Muscle layer of colon (tissue), 2 donors: ENCODE data around the gene EVL.

Experiments
- H3K27ac ChIP-seq: one replicate; pipeline ENCODE4 v1.7.0; 2013; ENCODE audit warnings: low read depth, mild to moderate bottlenecking, low read length, moderate library complexity
- H3K27me3 ChIP-seq, 2 donors: one replicate each; pipeline ENCODE4 v1.7.0; 2013; ENCODE audit warnings: low read length in 2 of 2, mild to moderate bottlenecking in 2 of 2; ENCODE audit not compliant: insufficient read depth in 2 of 2, control insufficient read depth in 1 of 2
- H3K36me3 ChIP-seq: one replicate; pipeline ENCODE4 v1.7.0; 2013; ENCODE audit warnings: mild to moderate bottlenecking, low read length; ENCODE audit not compliant: insufficient read depth
- H3K4me1 ChIP-seq: one replicate; pipeline ENCODE4 v1.7.0; 2013; ENCODE audit warnings: mild to moderate bottlenecking, low read length; ENCODE audit not compliant: insufficient read depth
- H3K4me3 ChIP-seq, 2 donors: one replicate each; pipeline ENCODE4 v1.7.0; 2013; ENCODE audit warnings: low read length in 2 of 2, low read depth in 1 of 2, mild to moderate bottlenecking in 1 of 2, moderate library complexity in 1 of 2
- H3K9ac ChIP-seq: one replicate; pipeline ENCODE4 v1.7.0; 2013; ENCODE audit warnings: low read length
- H3K9me3 ChIP-seq: one replicate; pipeline ENCODE4 v1.7.0; 2013; ENCODE audit warnings: mild to moderate bottlenecking, low read length
- donor health status: abdominal sarcoma.
- donor health status: Adenocarcinoma of cecum.

The EVL gene

GRCh38 chr14:100077441-100077840 is 12.2 kb downstream of the EVL start:
- Histone ChIP-seq H3K36me3 (no peaks in the 10 kb centered on the region), H3K27me3 (no peaks in the 10 kb centered on the region), H3K9ac (no peak overlapping the region), H3K4me1 (no peaks in the 10 kb centered on the region), H3K27ac (no peak overlapping the region), H3K9me3 (no peaks in the 10 kb centered on the region), H3K4me3 (no peak overlapping the region)

GRCh38 chr14:100078216-100078803 is 13.1 kb downstream of the EVL start:
- Histone ChIP-seq H3K27ac (no peak overlapping the region), H3K36me3 (no peaks in the 10 kb centered on the region), H3K9me3 (no peaks in the 10 kb centered on the region), H3K27me3 (no peaks in the 10 kb centered on the region), H3K4me1 (peaks cover 5% of the 10 kb centered on the region), H3K9ac (no peak overlapping the region), H3K4me3 (no peak overlapping the region)

GRCh38 chr14:100078997-100079725 is 13.9 kb downstream of the EVL start:
- Histone ChIP-seq H3K36me3 (no peaks in the 10 kb centered on the region), H3K4me1 (peaks cover 5% of the 10 kb centered on the region), H3K9me3 (no peaks in the 10 kb centered on the region), H3K27ac (no peak overlapping the region), H3K27me3 (no peaks in the 10 kb centered on the region), H3K9ac (no peak overlapping the region), H3K4me3 (no peak overlapping the region)

- no peak overlapping the region for H3K27ac ChIP-seq
- no peak overlapping the region for H3K4me3 ChIP-seq
These were observed 14.4 kb downstream of the EVL start for GRCh38 chr14:100079726-100080005.

GRCh38 chr14:100080206-100080605 is 15.0 kb downstream of the EVL start:
- no peaks in the 10 kb centered on the region for H3K9me3 ChIP-seq
- peaks cover 5% of the 10 kb centered on the region for H3K4me1 ChIP-seq
- no peaks in the 10 kb centered on the region for H3K36me3 ChIP-seq
- H3K9ac ChIP-seq: no peak overlapping the region
- H3K27ac ChIP-seq: no peak overlapping the region
- H3K27me3 ChIP-seq: no peaks in the 10 kb centered on the region
- H3K4me3 ChIP-seq: no peak overlapping the region

More at GRCh38 chr14:100079726-100080005, 14.4 kb downstream of the EVL start:
- Histone ChIP-seq H3K9ac (no peak overlapping the region), H3K9me3 (no peaks in the 10 kb centered on the region), H3K4me1 (peaks cover 5% of the 10 kb centered on the region), H3K36me3 (no peaks in the 10 kb centered on the region), H3K27me3 (no peaks in the 10 kb centered on the region)

- Histone ChIP-seq H3K9ac (no peak overlapping the region), H3K4me1 (peaks cover 5% of the 10 kb centered on the region), H3K4me3 (no peak overlapping the region), H3K27me3 (no peaks in the 10 kb centered on the region), H3K36me3 (no peaks in the 10 kb centered on the region), H3K27ac (no peak overlapping the region), H3K9me3 (no peaks in the 10 kb centered on the region)
These were observed 16.9 kb downstream of the EVL start for GRCh38 chr14:100081997-100082625.

GRCh38 chr14:100082723-100083122 is 17.5 kb downstream of the EVL start:
- peaks cover under 1% of the 10 kb centered on the region for H3K36me3 ChIP-seq
- no peaks in the 10 kb centered on the region for H3K27me3 ChIP-seq

GRCh38 chr14:100083706-100084105 is 18.5 kb downstream of the EVL start:
- Histone ChIP-seq H3K4me3 (no peak overlapping the region), H3K9ac (no peak overlapping the region), H3K36me3 (peaks cover 10% of the 10 kb centered on the region), H3K4me1 (peaks cover 5% of the 10 kb centered on the region), H3K27me3 (no peaks in the 10 kb centered on the region), H3K9me3 (no peaks in the 10 kb centered on the region), H3K27ac (no peak overlapping the region)

More at GRCh38 chr14:100082723-100083122, 17.5 kb downstream of the EVL start:
- Histone ChIP-seq H3K4me3 (no peak overlapping the region), H3K9me3 (no peaks in the 10 kb centered on the region), H3K4me1 (peaks cover 5% of the 10 kb centered on the region), H3K9ac (no peak overlapping the region), H3K27ac (no peak overlapping the region)

GRCh38 chr14:100084591-100084990 is 19.4 kb downstream of the EVL start:
- H3K4me1 ChIP-seq: peaks cover 5% of the 10 kb centered on the region
- H3K4me3 ChIP-seq: no peak overlapping the region
- no peak overlapping the region for H3K9ac ChIP-seq
- H3K27ac ChIP-seq: no peak overlapping the region
- H3K36me3 ChIP-seq: peaks cover 10% of the 10 kb centered on the region
- no peaks in the 10 kb centered on the region for H3K27me3 ChIP-seq
- H3K9me3 ChIP-seq: no peaks in the 10 kb centered on the region

- H3K27ac ChIP-seq: no peak overlapping the region
- no peak overlapping the region for H3K4me3 ChIP-seq
- H3K9me3 ChIP-seq: no peaks in the 10 kb centered on the region
- peaks cover 5% of the 10 kb centered on the region for H3K4me1 ChIP-seq
- no peak overlapping the region for H3K9ac ChIP-seq
- peaks cover 10% of the 10 kb centered on the region for H3K36me3 ChIP-seq
- H3K27me3 ChIP-seq: no peaks in the 10 kb centered on the region
These were observed 20.2 kb downstream of the EVL start for GRCh38 chr14:100085462-100085861.

GRCh38 chr14:100086361-100086760 is 21.1 kb downstream of the EVL start:
- Histone ChIP-seq H3K9ac (no peak overlapping the region), H3K4me1 (peaks cover 5% of the 10 kb centered on the region), H3K27ac (no peak overlapping the region), H3K9me3 (no peaks in the 10 kb centered on the region), H3K4me3 (no peak overlapping the region), H3K27me3 (no peaks in the 10 kb centered on the region), H3K36me3 (peaks cover 10% of the 10 kb centered on the region)
